ENCODE data around the gene ZNF415.
"Not testable (repeated sequence)": the region's sequence is repeated elsewhere in the genome, so short reads cannot be mapped to it uniquely, and the experiment has no call there.

The ZNF415 gene

GRCh38 chr19:53102756-53103233, 29.9 kb downstream of the ZNF415 start:
- peak; percentile 49 for DNase-seq (ENCODE audit: low read depth)

GRCh38 chr19:53102206-53102755, 30.4 kb downstream of the ZNF415 start:
- no peak for DNase-seq (ENCODE audit: low read depth)

- DNase-seq (ENCODE audit: low read depth), result peak; percentile 22
These were observed 31.2 kb downstream of the ZNF415 start for GRCh38 chr19:53101518-53101917.

GRCh38 chr19:53098570-53098969, 34.1 kb downstream of the ZNF415 start:
- not testable (repeated sequence) for DNase-seq (ENCODE audit: low read depth)

- DNase-seq (ENCODE audit: low read depth), result not testable (repeated sequence)
These were observed 35.6 kb downstream of the ZNF415 start for GRCh38 chr19:53096982-53097690.

GRCh38 chr19:53096579-53096978, 36.1 kb downstream of the ZNF415 start:
- not testable (repeated sequence) for DNase-seq (ENCODE audit: low read depth)

- no peak for DNase-seq (ENCODE audit: low read depth)
These were observed 37.7 kb downstream of the ZNF415 start for GRCh38 chr19:53094754-53095575.

GRCh38 chr19:53092723-53093122, 40.0 kb downstream of the ZNF415 start:
- DNase-seq (ENCODE audit: low read depth), result no peak

GRCh38 chr19:53091413-53092254, 41.1 kb downstream of the ZNF415 start:
- peak; percentile 34 for DNase-seq (ENCODE audit: low read depth)

- DNase-seq (ENCODE audit: low read depth), result peak; percentile 55
These were observed 44.6 kb downstream of the ZNF415 start for GRCh38 chr19:53088091-53088490.

- DNase-seq (ENCODE audit: low read depth), result peak; percentile 89
These were observed 45.8 kb downstream of the ZNF415 start for GRCh38 chr19:53086949-53087348.

- no peak for DNase-seq (ENCODE audit: low read depth)
These were observed 47.2 kb downstream of the ZNF415 start for GRCh38 chr19:53085496-53085895.

GRCh38 chr19:53082929-53083328, 49.8 kb downstream of the ZNF415 start:
- no peak for DNase-seq (ENCODE audit: low read depth)

- DNase-seq (ENCODE audit: low read depth), result no peak
These were observed 53.3 kb downstream of the ZNF415 start for GRCh38 chr19:53079313-53079924.

GRCh38 chr19:53078668-53079067, 54.0 kb downstream of the ZNF415 start:
- no peak for DNase-seq (ENCODE audit: low read depth)

GRCh38 chr19:53076984-53077383, 55.7 kb downstream of the ZNF415 start:
- peak; percentile 74 for DNase-seq (ENCODE audit: low read depth)

GRCh38 chr19:53068834-53069233, 63.9 kb downstream of the ZNF415 start:
- DNase-seq (ENCODE audit: low read depth), result no peak

- DNase-seq (ENCODE audit: low read depth), result no peak
These were observed 64.5 kb downstream of the ZNF415 start for GRCh38 chr19:53068199-53068598.

- DNase-seq (ENCODE audit: low read depth), result no peak
These were observed 74.7 kb downstream of the ZNF415 start for GRCh38 chr19:53057904-53058580.
